ENCODE data around the gene ADAM8. TPM values are rescaled to one million over a fixed set of nuclear protein-coding genes. Genes with fewer than 3 reads are reported as not detected.

The ADAM8 gene
- total and polyA plus RNA-seq, 2 of the 4 experiments (the other 2 are of a cell fraction) = under 0.01 to 0.74 TPM

- no peak overlapping the region for H3K4me3 ChIP-seq (ENCODE audit: insufficient read depth, low read depth, low read length)
- TF ChIP-seq CTCF (conservative IDR thresholded peaks at IDR 0.05; ENCODE audit: low read depth, low read length) (no peak), MAFK (IDR thresholded peaks at IDR 0.05; ENCODE audit: low read depth, low read length) (no peak), RAD21 (IDR thresholded peaks at IDR 0.05; ENCODE audit: low read length) (no peak), MXI1 (IDR thresholded peaks at IDR 0.05; ENCODE audit: borderline replicate concordance, low read depth, low read length) (no peak), USF2 (IDR thresholded peaks at IDR 0.05; ENCODE audit: low read depth, low read length) (no peak), BHLHE40 (IDR thresholded peaks at IDR 0.05; ENCODE audit: low read depth, low read length) (no peak), RFX5 (IDR thresholded peaks at IDR 0.05; ENCODE audit: low read depth, low read length) (no peak), CHD1 (IDR thresholded peaks at IDR 0.05; ENCODE audit: low read depth, low read length) (no peak)
- in situ Hi-C loops (cut with MboI; ENCODE audit: low sequenced_read_pairs) = no loop called here
- peaks cover 2% of the 10 kb centered on the region; the same call in 1 of the 2 replicates for H3K9me3 ChIP-seq (ENCODE audit: control insufficient read depth, insufficient read depth, low read length)
- H4K91ac ChIP-seq (ENCODE audit: insufficient read depth, low read depth, low read length) = no peak overlapping the region
- intact Hi-C loops (cut with micrococcal nuclease) = no loop called here
- BruUV-seq (replicated peaks) = no TSS peak
- no peak overlapping the region for H2AK9ac ChIP-seq (replicated peaks; ENCODE audit: low read depth, low read length, poor library complexity)
- no peak overlapping the region for H3K4ac ChIP-seq (ENCODE audit: low read depth, low read length)
- H2BK20ac ChIP-seq (ENCODE audit: low read depth, low read length) = no peak overlapping the region
- ATAC-seq (ENCODE audit: low read depth) = no peak
- CTCF ChIA-PET = no interaction called here
- H3K4me1 ChIP-seq (ENCODE audit: control insufficient read depth, insufficient read depth, low read length) = peaks cover 5% of the 10 kb centered on the region; the same call in 1 of the 2 replicates
- H3K9me1 ChIP-seq (ENCODE audit: insufficient read depth, low read length) = peaks cover 4% of the 10 kb centered on the region
- H3K56ac ChIP-seq (ENCODE audit: extremely low read depth, insufficient read depth, low read length) = no peak overlapping the region
- POLR2A ChIA-PET (ENCODE audit: unreplicated experiment) = no interaction called here
- H3K4me2 ChIP-seq (ENCODE audit: low read depth, low read length) = no peak overlapping the region
- H2BK5ac ChIP-seq (ENCODE audit: low read depth, low read length, poor library complexity, severe bottlenecking) = no peak overlapping the region
- H3K18ac ChIP-seq (ENCODE audit: low read depth, low read length) = no peak overlapping the region
- H3K36me3 ChIP-seq (ENCODE audit: control insufficient read depth, insufficient read depth, low read length) = no peaks in the 10 kb centered on the region
- WGBS, 2 experiments (ENCODE audit: extremely low coverage in 2 of 2, insufficient read length in 1 of 2) = 79% methylated on average over 12 of the region's 15 CpGs; no CpG with 5 or more reads in 1 of the 2 experiments
- no peak for DNase-seq
- H2AFZ ChIP-seq (replicated peaks; ENCODE audit: low read length, poor library complexity) = no peak overlapping the region
- H3K14ac ChIP-seq (replicated peaks; ENCODE audit: low read depth, low read length) = no peak overlapping the region
- no peaks in the 10 kb centered on the region for H3K79me1 ChIP-seq (ENCODE audit: low read depth in 1 of 2, low read length in 2 of 2)
- no peak overlapping the region for H2AK5ac ChIP-seq (ENCODE audit: low read depth, low read length)
- no peak overlapping the region for H2BK120ac ChIP-seq (ENCODE audit: low read depth, low read length)
- H3K27me3 ChIP-seq (ENCODE audit: control insufficient read depth, insufficient read depth, low read length) = peaks cover 66% of the 10 kb centered on the region
- H4K20me1 ChIP-seq (ENCODE audit: insufficient read depth, low read length) = no peaks in the 10 kb centered on the region; the same call in 1 of the 2 replicates
- H3K23ac ChIP-seq (ENCODE audit: low read depth, low read length) = no peak overlapping the region
- H4K8ac ChIP-seq (ENCODE audit: low read depth in 2 of 2, low read length in 2 of 2) = no peak overlapping the region
- H3K27ac ChIP-seq (ENCODE audit: insufficient read depth, low read length) = no peak overlapping the region
- dilution Hi-C loops (cut with HindIII; ENCODE audit: low sequenced_read_pairs, unreplicated experiment) = no loop called here
- H4K5ac ChIP-seq (ENCODE audit: low read depth, low read length) = no peak overlapping the region
- H2BK15ac ChIP-seq (ENCODE audit: low read depth, low read length) = no peak overlapping the region
- no peak overlapping the region for H3K9ac ChIP-seq (ENCODE audit: low read depth, low read length)
Observed at GRCh38 chr10:133239990-133240389, 36.7 kb downstream of the ADAM8 start.
